ENCODE results near the gene RELN. TPM values are rescaled to one million over a fixed set of nuclear protein-coding genes. Genes with fewer than 3 reads are reported as not detected.

The RELN gene
- total RNA-seq, 1 donor from 2014 or later, result not detected

GRCh38 chr7:103598326-103598905, 391.0 kb downstream of the RELN start:
- DNase-seq (ENCODE audit: low spot score), result no peak
- Mint-ChIP-seq H3K36me3 (ENCODE audit: low read depth) (no peaks in the 10 kb centered on the region), H3K4me3 (no peak overlapping the region), H3K27ac (no peak overlapping the region), H3K4me1 (ENCODE audit: low read depth) (no peaks in the 10 kb centered on the region), H3K27me3 (ENCODE audit: insufficient read depth) (peaks cover 6% of the 10 kb centered on the region), H3K9me3 (no peaks in the 10 kb centered on the region)
- intact Hi-C loops (cut with micrococcal nuclease), result no loop called here

- H3K36me3 Mint-ChIP-seq (ENCODE audit: low read depth), result no peaks in the 10 kb centered on the region
- intact Hi-C loops (cut with micrococcal nuclease), result no loop called here
- no peaks in the 10 kb centered on the region for H3K4me1 Mint-ChIP-seq (ENCODE audit: low read depth)
- no peaks in the 10 kb centered on the region for H3K9me3 Mint-ChIP-seq
- H3K4me3 Mint-ChIP-seq, result no peak overlapping the region
- peaks cover 6% of the 10 kb centered on the region for H3K27me3 Mint-ChIP-seq (ENCODE audit: insufficient read depth)
- DNase-seq (ENCODE audit: low spot score), result no peak
- no peak overlapping the region for H3K27ac Mint-ChIP-seq
Observed at GRCh38 chr7:103597606-103598005, 391.9 kb downstream of the RELN start.

- Mint-ChIP-seq H3K4me3 (no peak overlapping the region), H3K27me3 (ENCODE audit: insufficient read depth) (peaks cover 6% of the 10 kb centered on the region), H3K27ac (no peak overlapping the region), H3K36me3 (ENCODE audit: low read depth) (no peaks in the 10 kb centered on the region), H3K9me3 (no peaks in the 10 kb centered on the region), H3K4me1 (ENCODE audit: low read depth) (no peaks in the 10 kb centered on the region)
- intact Hi-C loops (cut with micrococcal nuclease), result no loop called here
- no peak for DNase-seq (ENCODE audit: low spot score)
Observed at GRCh38 chr7:103594186-103594585, 395.3 kb downstream of the RELN start.

GRCh38 chr7:103593691-103594090, 395.8 kb downstream of the RELN start:
- Mint-ChIP-seq H3K9me3 (no peaks in the 10 kb centered on the region), H3K4me3 (no peak overlapping the region), H3K27me3 (ENCODE audit: insufficient read depth) (peaks cover 6% of the 10 kb centered on the region), H3K27ac (no peak overlapping the region), H3K36me3 (ENCODE audit: low read depth) (no peaks in the 10 kb centered on the region), H3K4me1 (ENCODE audit: low read depth) (no peaks in the 10 kb centered on the region)
- intact Hi-C loops (cut with micrococcal nuclease), result no loop called here
- no peak for DNase-seq (ENCODE audit: low spot score)

DNA sequence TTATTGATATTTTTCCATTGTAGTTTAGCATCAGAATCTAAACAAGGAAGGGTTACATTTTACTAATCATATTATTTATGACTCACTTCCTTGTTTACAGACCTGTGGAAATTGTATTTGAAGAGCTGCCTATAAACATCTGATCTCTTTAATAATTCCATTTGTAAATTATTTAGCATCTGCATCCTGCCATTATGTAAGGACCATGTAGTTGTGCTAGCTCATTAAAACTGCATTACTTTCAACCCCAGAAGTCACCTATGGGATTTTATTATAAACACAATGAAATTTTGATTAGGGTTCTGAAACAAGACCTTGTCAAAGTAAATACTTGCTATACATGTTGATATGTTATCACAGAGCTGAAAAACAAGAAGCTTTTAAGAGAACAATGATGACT, 396.6 kb downstream of the RELN start:
- no peaks in the 10 kb centered on the region for H3K4me1 Mint-ChIP-seq (ENCODE audit: low read depth)
- H3K9me3 Mint-ChIP-seq, result no peaks in the 10 kb centered on the region
- H3K36me3 Mint-ChIP-seq (ENCODE audit: low read depth), result no peaks in the 10 kb centered on the region
- H3K27me3 Mint-ChIP-seq (ENCODE audit: insufficient read depth), result peaks cover 6% of the 10 kb centered on the region
- H3K27ac Mint-ChIP-seq, result no peak overlapping the region
- intact Hi-C loops (cut with micrococcal nuclease), result no loop called here
- no peak overlapping the region for H3K4me3 Mint-ChIP-seq
- no peak for DNase-seq (ENCODE audit: low spot score)

DNA sequence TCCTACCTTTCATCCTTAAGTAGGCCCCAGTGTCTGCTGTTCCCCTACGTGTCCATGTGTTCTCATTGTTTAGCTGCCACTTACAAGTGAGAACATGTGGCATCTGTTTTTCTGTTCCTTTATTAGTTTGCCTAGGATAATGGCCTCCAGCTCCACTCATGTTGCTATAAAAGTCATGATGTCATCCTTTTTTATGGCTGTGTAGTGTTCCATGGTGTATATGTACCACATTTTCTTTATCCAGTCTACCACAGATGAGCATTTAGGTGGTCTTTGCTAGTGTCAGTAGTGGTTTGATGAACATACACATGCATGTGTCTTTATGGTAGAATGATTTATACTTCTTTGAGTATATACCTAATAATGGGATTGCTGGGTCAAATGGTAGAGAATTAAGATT, 397.3 kb downstream of the RELN start:
- Mint-ChIP-seq H3K4me3 (no peak overlapping the region), H3K27me3 (ENCODE audit: insufficient read depth) (peaks cover 5% of the 10 kb centered on the region), H3K4me1 (ENCODE audit: low read depth) (no peaks in the 10 kb centered on the region), H3K9me3 (no peaks in the 10 kb centered on the region), H3K27ac (no peak overlapping the region), H3K36me3 (ENCODE audit: low read depth) (no peaks in the 10 kb centered on the region)
- no peak for DNase-seq (ENCODE audit: low spot score)
- intact Hi-C loops (cut with micrococcal nuclease), result no loop called here

GRCh38 chr7:103580031-103580430, 409.4 kb downstream of the RELN start:
- H3K27ac Mint-ChIP-seq, result no peak overlapping the region
- H3K4me3 Mint-ChIP-seq, result no peak overlapping the region
- no peaks in the 10 kb centered on the region for H3K4me1 Mint-ChIP-seq (ENCODE audit: low read depth)
- no peaks in the 10 kb centered on the region for H3K9me3 Mint-ChIP-seq
- H3K27me3 Mint-ChIP-seq (ENCODE audit: insufficient read depth), result peaks cover 6% of the 10 kb centered on the region
- no peak for DNase-seq (ENCODE audit: low spot score)
- intact Hi-C loops (cut with micrococcal nuclease), result no loop called here
- no peaks in the 10 kb centered on the region for H3K36me3 Mint-ChIP-seq (ENCODE audit: low read depth)

DNA sequence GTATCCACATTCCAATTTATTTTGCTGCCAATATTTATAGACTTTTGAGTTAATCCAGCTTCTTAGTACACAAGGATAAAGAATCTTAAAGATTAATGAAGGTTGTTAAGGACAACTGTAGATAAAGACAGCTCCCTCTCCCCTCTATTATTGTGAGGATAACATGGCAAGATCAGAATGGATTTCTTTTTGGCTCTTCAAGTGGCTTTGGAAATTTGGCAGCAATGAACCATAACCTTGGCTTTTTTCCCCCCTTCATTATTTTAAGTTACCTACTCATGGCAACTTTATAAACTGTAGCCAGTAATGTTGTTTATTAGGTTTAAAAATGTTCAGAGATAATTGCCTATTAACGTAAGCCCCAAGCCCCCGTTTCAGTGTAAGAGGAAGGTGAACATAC, 412.4 kb downstream of the RELN start:
- no peaks in the 10 kb centered on the region for H3K36me3 Mint-ChIP-seq (ENCODE audit: low read depth)
- H3K27me3 Mint-ChIP-seq (ENCODE audit: insufficient read depth), result peaks cover 4% of the 10 kb centered on the region
- intact Hi-C loops (cut with micrococcal nuclease), result loop anchor here (10.0 kb wide), 1 partner anchor 282 kb away; the partner anchor contains the start of gene PMPCB
- no peak overlapping the region for H3K27ac Mint-ChIP-seq
- DNase-seq (ENCODE audit: low spot score), result no peak
- no peaks in the 10 kb centered on the region for H3K9me3 Mint-ChIP-seq
- no peak overlapping the region for H3K4me3 Mint-ChIP-seq
- H3K4me1 Mint-ChIP-seq (ENCODE audit: low read depth), result no peaks in the 10 kb centered on the region

DNA sequence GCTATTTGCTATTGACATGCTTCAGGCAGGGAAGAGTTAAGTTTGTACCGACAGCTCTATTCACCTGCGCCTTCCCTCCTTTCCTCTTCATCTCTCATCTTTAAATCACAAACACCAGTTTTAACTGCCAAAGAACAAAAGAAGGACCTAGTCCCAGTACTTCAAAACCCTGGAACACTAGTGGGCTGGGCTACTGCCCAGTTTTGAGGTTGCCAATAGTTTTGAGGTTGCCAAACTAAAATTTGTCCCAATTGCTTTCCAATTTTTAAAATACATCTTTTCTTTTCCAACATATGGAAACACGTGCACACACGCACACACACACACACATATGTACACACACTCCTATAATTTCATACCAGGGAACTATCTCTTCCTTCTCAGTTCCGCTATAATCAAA, 412.8 kb downstream of the RELN start:
- H3K36me3 Mint-ChIP-seq (ENCODE audit: low read depth), result no peaks in the 10 kb centered on the region
- H3K27me3 Mint-ChIP-seq (ENCODE audit: insufficient read depth), result peaks cover 4% of the 10 kb centered on the region
- H3K9me3 Mint-ChIP-seq, result no peaks in the 10 kb centered on the region
- intact Hi-C loops (cut with micrococcal nuclease), result loop anchor here (10.0 kb wide), 1 partner anchor 282 kb away; the partner anchor contains the start of gene PMPCB
- H3K27ac Mint-ChIP-seq, result no peak overlapping the region
- H3K4me3 Mint-ChIP-seq, result no peak overlapping the region
- H3K4me1 Mint-ChIP-seq (ENCODE audit: low read depth), result no peaks in the 10 kb centered on the region
- DNase-seq (ENCODE audit: low spot score), result no peak

- H3K9me3 Mint-ChIP-seq, result no peaks in the 10 kb centered on the region
- no peak overlapping the region for H3K4me3 Mint-ChIP-seq
- peaks cover 2% of the 10 kb centered on the region for H3K27me3 Mint-ChIP-seq (ENCODE audit: insufficient read depth)
- no peak for DNase-seq (ENCODE audit: low spot score)
- no peaks in the 10 kb centered on the region for H3K4me1 Mint-ChIP-seq (ENCODE audit: low read depth)
- no peaks in the 10 kb centered on the region for H3K36me3 Mint-ChIP-seq (ENCODE audit: low read depth)
- H3K27ac Mint-ChIP-seq, result no peak overlapping the region
- intact Hi-C loops (cut with micrococcal nuclease), result loop anchor here (5.0 to 10.0 kb wide), 4 partner anchors 280 to 1343 kb away; partner anchors contain the start of gene PMPCB
Observed at GRCh38 chr7:103574576-103574975, 414.9 kb downstream of the RELN start.

DNA sequence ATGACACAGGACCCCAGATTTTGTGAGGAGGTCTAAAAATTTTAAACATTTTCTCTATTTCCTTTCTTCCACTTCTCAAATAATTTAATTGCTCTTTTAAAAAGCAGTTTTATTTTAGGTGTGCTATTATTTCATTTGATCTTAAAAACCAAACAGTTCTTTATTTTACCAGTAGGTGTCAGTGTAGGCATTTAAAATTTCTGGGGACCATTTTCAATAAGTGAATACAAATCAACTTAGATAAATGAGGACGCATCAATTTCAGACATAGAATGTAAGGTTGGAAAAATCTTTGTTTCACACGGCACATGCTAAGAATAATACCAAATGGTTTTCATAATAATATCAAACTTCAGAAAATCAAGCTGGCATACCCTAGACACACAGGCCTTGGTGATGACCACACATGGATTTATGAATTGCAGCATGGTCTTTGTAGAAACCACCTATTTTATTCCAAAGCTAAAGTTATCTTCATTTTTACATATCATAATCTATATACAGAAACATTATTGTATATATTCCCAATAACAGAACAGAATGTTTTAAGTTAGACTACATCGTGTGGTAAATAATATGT, 415.9 kb downstream of the RELN start:
- intact Hi-C loops (cut with micrococcal nuclease), result loop anchor here (1.0 to 10.0 kb wide), 6 partner anchors 279 to 1344 kb away; partner anchors contain the start of gene PMPCB
- Mint-ChIP-seq H3K27ac (no peak overlapping the region), H3K4me1 (ENCODE audit: low read depth) (no peaks in the 10 kb centered on the region), H3K36me3 (ENCODE audit: low read depth) (no peaks in the 10 kb centered on the region), H3K9me3 (no peaks in the 10 kb centered on the region), H3K4me3 (no peak overlapping the region), H3K27me3 (ENCODE audit: insufficient read depth) (peaks cover 2% of the 10 kb centered on the region)
- no peak for DNase-seq (ENCODE audit: low spot score)

- no peak for DNase-seq (ENCODE audit: low spot score)
- H3K4me3 Mint-ChIP-seq, result no peak overlapping the region
- intact Hi-C loops (cut with micrococcal nuclease), result loop anchor here (5.0 to 10.0 kb wide), 4 partner anchors 277 to 1346 kb away; partner anchors contain the start of gene PMPCB
- no peaks in the 10 kb centered on the region for H3K27me3 Mint-ChIP-seq (ENCODE audit: insufficient read depth)
- no peaks in the 10 kb centered on the region for H3K4me1 Mint-ChIP-seq (ENCODE audit: low read depth)
- H3K9me3 Mint-ChIP-seq, result no peaks in the 10 kb centered on the region
- no peaks in the 10 kb centered on the region for H3K36me3 Mint-ChIP-seq (ENCODE audit: low read depth)
- no peak overlapping the region for H3K27ac Mint-ChIP-seq
Observed at GRCh38 chr7:103571586-103571985, 417.9 kb downstream of the RELN start.

GRCh38 chr7:103569621-103570305, 419.7 kb downstream of the RELN start:
- no peak for DNase-seq (ENCODE audit: low spot score)

More at GRCh38 chr7:103569621-103570305, 419.7 kb downstream of the RELN start:
- Mint-ChIP-seq H3K27me3 (ENCODE audit: insufficient read depth) (no peaks in the 10 kb centered on the region), H3K36me3 (ENCODE audit: low read depth) (no peaks in the 10 kb centered on the region), H3K4me3 (no peak overlapping the region), H3K9me3 (no peaks in the 10 kb centered on the region), H3K27ac (no peak overlapping the region), H3K4me1 (ENCODE audit: low read depth) (no peaks in the 10 kb centered on the region)
- intact Hi-C loops (cut with micrococcal nuclease), result loop anchor here (5.0 to 10.0 kb wide), 4 partner anchors 275 to 1348 kb away; partner anchors contain the start of gene PMPCB
